GM18508 (cell line): ENCODE measurements around the gene INPP1.

Experiments
- ATAC-seq: cut with Tn5 transposase; IDR thresholded peaks from one replicate; pipeline ENCODE4 v1.9.1; 2021; ENCODE audit warnings: moderate number of reproducible peaks; ENCODE audit not compliant: insufficient read depth, unreplicated experiment

The INPP1 gene

GRCh38 chr2:190405995-190406394 lies 62.6 kb downstream of the INPP1 start:
- ATAC-seq = no peak

GRCh38 chr2:190406805-190407204 lies 63.4 kb downstream of the INPP1 start:
- ATAC-seq = no peak

- no peak for ATAC-seq
Observed at GRCh38 chr2:190407246-190407661, 63.9 kb downstream of the INPP1 start.

- ATAC-seq = peak; percentile 25
Observed at GRCh38 chr2:190407662-190408537, 64.5 kb downstream of the INPP1 start, which contains the start of gene MFSD6. MFSD6 (plus strand) TSS chr2:190408355; CDS start chr2:190436030, 27,675 bp downstream.

- ATAC-seq = peak; percentile 57
Observed at GRCh38 chr2:190408538-190409271, 65.3 kb downstream of the INPP1 start.

- ATAC-seq = no peak
Observed at GRCh38 chr2:190409616-190410015, 66.2 kb downstream of the INPP1 start.

- ATAC-seq = no peak
Observed at GRCh38 chr2:190410166-190410565, 66.8 kb downstream of the INPP1 start.

- no peak for ATAC-seq
Observed at GRCh38 chr2:190412966-190413365, 69.6 kb downstream of the INPP1 start.

DNA sequence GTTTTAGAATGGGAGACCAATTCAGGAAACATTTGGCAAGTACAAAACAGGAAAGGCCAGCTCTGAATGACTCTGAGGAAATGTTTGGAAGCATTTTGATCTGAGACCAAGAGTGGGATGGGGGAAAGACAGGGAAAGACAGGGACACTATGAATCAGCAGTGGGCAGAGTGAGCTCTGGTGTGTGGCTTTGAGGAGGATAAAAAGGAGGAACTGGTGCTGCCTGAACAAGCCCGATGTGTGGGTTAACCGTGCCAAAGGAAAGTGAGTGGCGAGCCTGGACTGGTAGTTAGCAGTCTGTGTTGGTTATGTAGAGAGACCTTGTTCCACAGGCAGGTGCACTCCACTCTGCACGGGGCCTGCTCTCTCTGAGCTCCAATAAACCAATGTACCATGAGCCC lies 70.0 kb downstream of the INPP1 start:
- no peak for ATAC-seq

- ATAC-seq = no peak
Observed at GRCh38 chr2:190415251-190415650, 71.9 kb downstream of the INPP1 start.

- ATAC-seq = no peak
Observed at GRCh38 chr2:190415794-190416775, 72.7 kb downstream of the INPP1 start.

GRCh38 chr2:190417045-190417842 lies 73.9 kb downstream of the INPP1 start:
- ATAC-seq = no peak

DNA sequence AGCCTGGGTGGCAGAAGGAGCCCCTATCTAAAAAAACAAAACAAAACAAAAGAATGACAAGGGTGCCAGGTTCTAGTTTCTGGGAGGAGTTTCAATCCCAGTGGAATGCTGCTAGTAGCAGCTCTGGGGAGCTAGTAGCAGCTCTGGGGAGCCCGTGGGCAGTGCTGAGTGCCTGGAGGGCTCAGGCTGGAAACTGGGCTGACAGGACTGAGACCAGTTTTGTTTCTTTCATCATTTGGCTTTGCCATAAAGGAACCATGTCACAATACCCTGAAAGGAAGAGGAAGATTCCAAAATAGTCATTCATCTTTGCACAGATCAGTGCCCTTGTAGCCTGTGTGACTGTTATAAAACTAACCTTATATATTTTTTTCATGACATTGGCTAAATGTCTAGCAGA lies 75.3 kb downstream of the INPP1 start:
- ATAC-seq = no peak

GRCh38 chr2:190420801-190421200 lies 77.4 kb downstream of the INPP1 start:
- ATAC-seq = no peak
